Neuronal stem cell (in vitro differentiated cells): ENCODE measurements around the gene ZNF570.
A peak's percentile ranks its signal among the peaks of the same experiment; 100 is the strongest.

Source experiments
- DNase-seq: peaks from one replicate; pipeline ENCODE4 v3.0.0-alpha.2; 2013; ENCODE audit warnings: low spot score
- H2AFZ ChIP-seq: one replicate; pipeline ENCODE4 v1.6.1; 2013; ENCODE audit warnings: mild to moderate bottlenecking, low read length, inconsistent platforms
- H2AK5ac ChIP-seq: 2 replicates; pipeline ENCODE4 v1.6.1; 2013; ENCODE audit warnings: low read depth, mild to moderate bottlenecking, inconsistent platforms, low read length, moderate library complexity, mixed read lengths
- H2BK120ac ChIP-seq: 2 replicates; pipeline ENCODE4 v1.6.1; 2013; ENCODE audit warnings: low read depth, mild to moderate bottlenecking, inconsistent platforms, low read length, moderate library complexity, mixed read lengths
- H2BK12ac ChIP-seq: one replicate; pipeline ENCODE4 v1.6.1; 2013; ENCODE audit warnings: low read length, inconsistent platforms
- H2BK15ac ChIP-seq: 2 replicates; pipeline ENCODE4 v1.6.1; 2013; ENCODE audit warnings: mild to moderate bottlenecking, low read length, inconsistent platforms, mixed read lengths
- H2BK5ac ChIP-seq: one replicate; pipeline ENCODE4 v1.6.1; 2013; ENCODE audit warnings: inconsistent platforms, mild to moderate bottlenecking, low read length, moderate library complexity
- H3K14ac ChIP-seq: one replicate; pipeline ENCODE4 v1.6.1; 2013; ENCODE audit warnings: low read length, inconsistent platforms
- H3K18ac ChIP-seq: 2 replicates; pipeline ENCODE4 v1.6.1; 2013; ENCODE audit warnings: low read length, inconsistent platforms
- H3K23ac ChIP-seq: 2 replicates; pipeline ENCODE4 v1.6.1; 2013; ENCODE audit warnings: low read depth, mild to moderate bottlenecking, mixed read lengths, low read length, inconsistent platforms; ENCODE audit not compliant: poor library complexity
- H3K27ac ChIP-seq: replicated peaks from 3 replicates; pipeline ENCODE4 v1.5.1; 2013; ENCODE audit warnings: low read length, inconsistent platforms
- H3K27me3 ChIP-seq, 3 experiments: 2 replicates each; pipeline ENCODE4 v1.6.1; 2013; ENCODE audit warnings: low read length in 3 of 3, mild to moderate bottlenecking in 2 of 3, inconsistent platforms in 1 of 3, low read depth in 1 of 3, mixed read lengths in 1 of 3, moderate library complexity in 1 of 3; ENCODE audit not compliant: control insufficient read depth in 3 of 3, insufficient read depth in 3 of 3
- H3K36me3 ChIP-seq, 2 donors: replicated peaks in 1 of 2; 2 replicates each; pipeline ENCODE4 v1.6.1; 2013; ENCODE audit warnings: low read length in 2 of 2; ENCODE audit not compliant: control insufficient read depth in 2 of 2, insufficient read depth in 2 of 2
- H3K4ac ChIP-seq: 2 replicates; pipeline ENCODE4 v1.6.1; 2013; ENCODE audit warnings: inconsistent platforms, mild to moderate bottlenecking, low read length, moderate library complexity
- H3K4me1 ChIP-seq, 2 donors: 1 replicate in 1 of 2; 2 replicates in 1 of 2; pipeline ENCODE4 v1.6.1; 2013; ENCODE audit warnings: low read length in 2 of 2, low read depth in 1 of 2; ENCODE audit not compliant: control insufficient read depth in 2 of 2, insufficient read depth in 1 of 2
- H3K4me2 ChIP-seq: one replicate; pipeline ENCODE4 v1.6.1; 2013; ENCODE audit warnings: mild to moderate bottlenecking, low read length, inconsistent platforms; ENCODE audit not compliant: insufficient read depth, poor library complexity, severe bottlenecking
- H3K4me3 ChIP-seq, 2 donors: 2 replicates each; pipeline ENCODE4 v1.5.1; 2013; ENCODE audit warnings: low read length in 2 of 2, mild to moderate bottlenecking in 2 of 2, inconsistent platforms in 1 of 2, moderate library complexity in 1 of 2
- H3K79me1 ChIP-seq: one replicate; pipeline ENCODE4 v1.6.1; 2013; ENCODE audit warnings: low read depth, mild to moderate bottlenecking, inconsistent platforms, low read length, moderate library complexity
- H3K9ac ChIP-seq: one replicate; pipeline ENCODE4 v1.6.1; 2013; ENCODE audit warnings: mild to moderate bottlenecking, low read depth, low read length, inconsistent platforms; ENCODE audit not compliant: poor library complexity
- H3K9me3 ChIP-seq, 2 donors: replicated peaks in 1 of 2; 2 replicates each; pipeline versions ENCODE3 to v1.6.1; 2013; ENCODE audit warnings: low read length in 2 of 2, mild to moderate bottlenecking in 2 of 2, inconsistent platforms in 1 of 2, low read depth in 1 of 2, mixed read lengths in 1 of 2, moderate library complexity in 1 of 2; ENCODE audit not compliant: control insufficient read depth in 2 of 2, insufficient read depth in 1 of 2
- H4K8ac ChIP-seq: one replicate; pipeline ENCODE4 v1.6.1; 2013; ENCODE audit warnings: low read depth, mild to moderate bottlenecking, inconsistent platforms, low read length, moderate library complexity
- H4K91ac ChIP-seq: one replicate; pipeline ENCODE4 v1.6.1; 2013; ENCODE audit warnings: low read length, low read depth, mild to moderate bottlenecking, inconsistent platforms; ENCODE audit not compliant: poor library complexity
- WGBS, 2 donors: extraction: QIAGEN DNeasy Blood & Tissue Kit; methylation state at CpG; one replicate each; pipeline ENCODE4 v1.1.7; 2013; ENCODE audit warnings: missing lambda C conversion rate in 2 of 2, mixed read lengths in 1 of 2; ENCODE audit not compliant: insufficient read length in 2 of 2, insufficient replicate concordance in 1 of 2; ENCODE audit errors: extremely low coverage in 2 of 2; 5-methylcytosine and 5-hydroxymethylcytosine counted together

Gene ZNF570

GRCh38 chr19:37507167-37507464 is 38.0 kb downstream of the ZNF570 start:
- H3K27ac ChIP-seq, result no peak overlapping the region
- H3K4me3 ChIP-seq, result peak overlapping the region; percentile 59 to 87
- no peak overlapping the region for H4K91ac ChIP-seq
- H2BK15ac ChIP-seq, result no peak overlapping the region
- no peak overlapping the region for H2BK5ac ChIP-seq
- no peak overlapping the region for H2AK5ac ChIP-seq
- H3K9ac ChIP-seq, result peak overlapping the region; percentile 85
- no peaks in the 10 kb centered on the region for H3K79me1 ChIP-seq
- no peak overlapping the region for H3K23ac ChIP-seq
- H3K4ac ChIP-seq, result no peak overlapping the region
- no peak overlapping the region for H3K14ac ChIP-seq
- DNase-seq, result no peak
- H3K4me1 ChIP-seq, result peaks cover 0 to 5% of the 10 kb centered on the region in 2 donors
- H3K9me3 ChIP-seq, result peaks cover 4 to 52% of the 10 kb centered on the region in 2 donors
- WGBS, 2 donors, result no CpG with 5 or more reads among the region's 9 CpGs
- no peak overlapping the region for H2BK12ac ChIP-seq
- peak overlapping the region; percentile 91 for H2AFZ ChIP-seq
- peak overlapping the region; percentile 64 for H3K4me2 ChIP-seq
- no peaks in the 10 kb centered on the region for H3K27me3 ChIP-seq
- H4K8ac ChIP-seq, result no peak overlapping the region
- H3K36me3 ChIP-seq, result peaks cover 8 to 40% of the 10 kb centered on the region in 2 donors
- no peak overlapping the region for H2BK120ac ChIP-seq
- no peak overlapping the region for H3K18ac ChIP-seq

GRCh38 chr19:37511186-37511585 is 42.0 kb downstream of the ZNF570 start:
- no peak overlapping the region for H3K18ac ChIP-seq
- H3K9ac ChIP-seq, result no peak overlapping the region
- H2BK5ac ChIP-seq, result no peak overlapping the region
- H3K14ac ChIP-seq, result no peak overlapping the region
- no peaks in the 10 kb centered on the region for H3K27me3 ChIP-seq
- no peak overlapping the region for H3K4me3 ChIP-seq
- no peak overlapping the region for H4K8ac ChIP-seq
- no peaks in the 10 kb centered on the region for H3K79me1 ChIP-seq
- H3K23ac ChIP-seq, result no peak overlapping the region
- H3K27ac ChIP-seq, result no peak overlapping the region
- H4K91ac ChIP-seq, result no peak overlapping the region
- peaks cover 7 to 69% of the 10 kb centered on the region in 2 donors for H3K36me3 ChIP-seq
- DNase-seq, result no peak
- no peak overlapping the region for H3K4ac ChIP-seq
- H2BK120ac ChIP-seq, result no peak overlapping the region
- no CpG with 5 or more reads among the region's 3 CpGs for whole genome bisulfite sequencing, 2 donors
- H3K4me2 ChIP-seq, result no peak overlapping the region
- no peak overlapping the region for H2BK15ac ChIP-seq
- no peak overlapping the region for H2AK5ac ChIP-seq
- peaks cover 0 to 3% of the 10 kb centered on the region in 2 donors for H3K4me1 ChIP-seq
- H2AFZ ChIP-seq, result no peak overlapping the region
- peaks cover 0 to 56% of the 10 kb centered on the region in 2 donors for H3K9me3 ChIP-seq
- H2BK12ac ChIP-seq, result no peak overlapping the region

GRCh38 chr19:37511821-37512220 is 42.7 kb downstream of the ZNF570 start:
- DNase-seq, result no peak
- Histone ChIP-seq H2AK5ac (no peak overlapping the region), H3K4me1 (peaks cover 0 to 3% of the 10 kb centered on the region in 2 donors), H3K27ac (no peak overlapping the region), H3K14ac (no peak overlapping the region), H2BK120ac (no peak overlapping the region), H3K36me3 (peaks cover 7 to 74% of the 10 kb centered on the region in 2 donors), H4K8ac (no peak overlapping the region), H3K79me1 (no peaks in the 10 kb centered on the region), H3K4ac (no peak overlapping the region), H3K4me2 (no peak overlapping the region), H3K9ac (no peak overlapping the region), H3K4me3 (no peak overlapping the region), H2BK15ac (no peak overlapping the region), H3K9me3 (peaks cover 2 to 57% of the 10 kb centered on the region in 2 donors), H3K27me3 (no peaks in the 10 kb centered on the region), H2BK5ac (no peak overlapping the region), H4K91ac (no peak overlapping the region), H2BK12ac (no peak overlapping the region), H3K23ac (no peak overlapping the region), H2AFZ (no peak overlapping the region), H3K18ac (no peak overlapping the region)
- WGBS, 2 donors, result no CpG with 5 or more reads among the region's 3 CpGs

GRCh38 chr19:37513397-37513796 is 44.2 kb downstream of the ZNF570 start:
- Histone ChIP-seq H3K14ac (no peak overlapping the region), H3K27ac (no peak overlapping the region), H3K23ac (no peak overlapping the region), H3K36me3 (peaks cover 9 to 81% of the 10 kb centered on the region in 2 donors), H3K4me2 (no peak overlapping the region), H2AK5ac (no peak overlapping the region), H2BK120ac (no peak overlapping the region), H3K18ac (no peak overlapping the region), H3K79me1 (no peaks in the 10 kb centered on the region), H2BK12ac (no peak overlapping the region), H2AFZ (no peak overlapping the region), H4K91ac (no peak overlapping the region), H4K8ac (no peak overlapping the region), H3K27me3 (no peaks in the 10 kb centered on the region), H2BK5ac (no peak overlapping the region), H3K9ac (no peak overlapping the region), H3K4ac (no peak overlapping the region), H3K4me3 (no peak overlapping the region), H2BK15ac (no peak overlapping the region), H3K4me1 (no peaks in the 10 kb centered on the region), H3K9me3 (peaks cover 2 to 60% of the 10 kb centered on the region in 2 donors)
- WGBS, 2 donors, result no CpG with 5 or more reads among the region's 2 CpGs
- no peak for DNase-seq
